TTC549 (cell line): ENCODE measurements around the gene BMP5.

Experiments
- FAIRE-seq: peaks from 2 replicates; lab custom pipeline; 2012; peaks lifted over from hg19 to GRCh38; lab: Jason Lieb, UNC

The BMP5 gene

GRCh38 chr6:55872866-55873265 is 2.5 kb downstream of the BMP5 start:
- FAIRE-seq = no peak

- no peak for FAIRE-seq
Measured at GRCh38 chr6:55870181-55870813, 5.1 kb downstream of the BMP5 start.

GRCh38 chr6:55869674-55870073 is 5.7 kb downstream of the BMP5 start:
- no peak for FAIRE-seq

GRCh38 chr6:55868771-55869479 is 6.5 kb downstream of the BMP5 start:
- no peak for FAIRE-seq

GRCh38 chr6:55868176-55868575 is 7.2 kb downstream of the BMP5 start:
- FAIRE-seq = no peak

- no peak for FAIRE-seq
Measured at GRCh38 chr6:55866128-55866527, 9.3 kb downstream of the BMP5 start.

- FAIRE-seq = no peak
Measured at GRCh38 chr6:55853008-55854001, 22.1 kb downstream of the BMP5 start.

- FAIRE-seq = no peak
Measured at GRCh38 chr6:55841341-55841740, 34.0 kb downstream of the BMP5 start.

GRCh38 chr6:55839080-55839479 is 36.3 kb downstream of the BMP5 start:
- no peak for FAIRE-seq

GRCh38 chr6:55836945-55837344 is 38.4 kb downstream of the BMP5 start:
- no peak for FAIRE-seq

- no peak for FAIRE-seq
Measured at GRCh38 chr6:55836481-55836880, 38.9 kb downstream of the BMP5 start.

GRCh38 chr6:55835220-55835619 is 40.2 kb downstream of the BMP5 start:
- no peak for FAIRE-seq

- FAIRE-seq = no peak
Measured at GRCh38 chr6:55833284-55833683, 42.1 kb downstream of the BMP5 start.

GRCh38 chr6:55827818-55828522 is 47.4 kb downstream of the BMP5 start:
- no peak for FAIRE-seq

GRCh38 chr6:55826941-55827340 is 48.4 kb downstream of the BMP5 start:
- FAIRE-seq = no peak

- FAIRE-seq = no peak
Measured at GRCh38 chr6:55825402-55826051, 49.9 kb downstream of the BMP5 start.

GRCh38 chr6:55822815-55823214 is 52.6 kb downstream of the BMP5 start:
- no peak for FAIRE-seq

- FAIRE-seq = no peak
Measured at GRCh38 chr6:55822005-55822404, 53.4 kb downstream of the BMP5 start.

- no peak for FAIRE-seq
Measured at GRCh38 chr6:55820696-55821095, 54.7 kb downstream of the BMP5 start.

GRCh38 chr6:55819811-55820210 is 55.6 kb downstream of the BMP5 start:
- FAIRE-seq = no peak

GRCh38 chr6:55818482-55818881 is 56.9 kb downstream of the BMP5 start:
- no peak for FAIRE-seq

GRCh38 chr6:55812509-55812908 is 62.9 kb downstream of the BMP5 start:
- no peak for FAIRE-seq
